GM19438 (cell line): ENCODE results near the gene PKNOX1.
"Not testable (repeated sequence)": the region's sequence is repeated elsewhere in the genome, so short reads cannot be mapped to it uniquely, and the experiment has no call there.

ENCODE experiments used
- ATAC-seq: cut with Tn5 transposase; IDR thresholded peaks from one replicate; pipeline ENCODE4 v1.9.1; 2021; ENCODE audit warnings: low read depth; ENCODE audit not compliant: unreplicated experiment

Gene PKNOX1

GRCh38 chr21:43015906-43016540 is 41.7 kb downstream of the PKNOX1 start:
- ATAC-seq: no peak

DNA sequence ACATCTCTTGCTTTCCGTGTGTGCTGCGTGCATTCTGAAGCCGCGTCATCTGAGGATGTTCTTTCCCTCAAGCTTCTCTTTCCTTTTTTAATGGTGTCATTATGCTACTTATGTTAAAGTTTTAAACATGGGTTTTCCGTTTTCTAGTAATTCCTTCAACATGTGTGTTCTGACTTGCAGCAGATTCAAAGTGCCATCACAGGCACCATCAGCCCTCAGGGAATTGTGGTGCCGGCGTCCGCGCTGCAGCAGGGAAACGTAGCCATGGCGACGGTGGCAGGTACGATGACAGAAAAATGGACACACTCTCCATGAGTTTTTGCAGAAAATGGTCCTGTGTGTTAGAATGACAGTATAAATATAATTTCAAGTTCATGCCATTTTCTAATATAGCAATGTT is 42.4 kb downstream of the PKNOX1 start:
- no peak for ATAC-seq

- no peak for ATAC-seq
Measured at GRCh38 chr21:43018519-43018918, 44.2 kb downstream of the PKNOX1 start.

DNA sequence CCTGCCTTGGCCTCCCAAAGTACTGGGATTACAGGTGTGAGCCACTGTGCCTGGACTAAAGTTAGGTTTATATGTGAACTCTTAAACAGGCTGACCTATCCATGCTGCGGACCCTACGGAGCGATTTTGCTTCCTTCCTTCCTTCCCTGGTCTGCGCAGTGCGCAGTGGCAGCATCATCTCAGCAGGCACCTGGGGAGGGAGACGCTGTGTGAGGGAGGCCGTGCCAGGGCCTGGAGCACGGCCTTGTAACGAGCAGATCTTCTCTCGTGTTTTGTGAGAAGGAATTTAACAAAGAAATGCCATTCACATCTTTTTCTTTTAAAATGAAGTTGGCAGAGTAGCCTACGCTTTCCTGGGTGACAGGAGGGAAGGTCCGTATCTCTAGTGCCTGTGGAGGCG is 45.8 kb downstream of the PKNOX1 start:
- ATAC-seq: no peak

GRCh38 chr21:43020771-43021170 is 46.4 kb downstream of the PKNOX1 start:
- ATAC-seq: no peak

- ATAC-seq: no peak
Measured at GRCh38 chr21:43021191-43021590, 46.8 kb downstream of the PKNOX1 start.

DNA sequence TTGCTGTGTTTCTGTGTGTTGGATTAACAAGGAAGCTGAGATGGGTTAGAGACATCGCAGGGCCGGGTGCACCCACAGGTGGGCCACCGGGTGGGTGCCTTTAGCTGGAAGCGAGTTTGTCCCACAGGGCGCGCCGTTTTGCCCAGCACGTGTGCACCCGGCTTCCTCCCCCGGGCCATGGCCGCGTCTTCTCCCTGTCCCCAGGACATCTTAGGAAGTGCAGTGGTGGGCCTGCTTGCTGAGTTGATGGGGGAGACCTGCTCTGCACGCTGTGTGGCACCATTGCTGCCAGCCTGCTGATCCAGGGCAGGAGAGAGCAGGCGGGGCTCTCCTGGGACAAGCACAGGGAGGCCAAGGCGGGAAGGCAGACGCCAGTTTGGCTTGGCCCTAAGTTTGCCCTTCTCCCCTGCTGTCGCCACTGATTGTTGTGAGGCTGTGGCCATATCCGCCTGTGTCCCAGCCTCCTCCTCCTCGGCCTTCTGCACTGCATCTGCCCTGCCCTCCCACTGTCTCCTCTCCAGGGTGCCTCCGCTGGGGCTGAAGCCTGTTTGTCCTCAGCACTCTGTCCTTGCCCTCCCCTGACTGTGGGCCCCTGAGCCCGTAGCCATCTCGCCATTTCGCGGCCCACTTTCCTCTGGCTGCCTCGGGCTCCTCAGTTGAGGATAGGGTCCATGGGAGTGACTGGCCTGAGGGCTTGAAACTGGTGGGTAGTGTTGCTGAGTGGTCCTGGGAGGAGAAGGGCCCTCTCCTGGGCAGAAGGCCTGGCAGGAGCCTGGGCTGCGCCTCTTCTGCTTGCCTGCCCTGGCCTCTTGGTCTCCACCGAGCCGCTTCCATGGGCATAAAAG is 47.6 kb downstream of the PKNOX1 start:
- ATAC-seq: no peak

GRCh38 chr21:43023175-43023574 is 48.8 kb downstream of the PKNOX1 start:
- no peak for ATAC-seq

DNA sequence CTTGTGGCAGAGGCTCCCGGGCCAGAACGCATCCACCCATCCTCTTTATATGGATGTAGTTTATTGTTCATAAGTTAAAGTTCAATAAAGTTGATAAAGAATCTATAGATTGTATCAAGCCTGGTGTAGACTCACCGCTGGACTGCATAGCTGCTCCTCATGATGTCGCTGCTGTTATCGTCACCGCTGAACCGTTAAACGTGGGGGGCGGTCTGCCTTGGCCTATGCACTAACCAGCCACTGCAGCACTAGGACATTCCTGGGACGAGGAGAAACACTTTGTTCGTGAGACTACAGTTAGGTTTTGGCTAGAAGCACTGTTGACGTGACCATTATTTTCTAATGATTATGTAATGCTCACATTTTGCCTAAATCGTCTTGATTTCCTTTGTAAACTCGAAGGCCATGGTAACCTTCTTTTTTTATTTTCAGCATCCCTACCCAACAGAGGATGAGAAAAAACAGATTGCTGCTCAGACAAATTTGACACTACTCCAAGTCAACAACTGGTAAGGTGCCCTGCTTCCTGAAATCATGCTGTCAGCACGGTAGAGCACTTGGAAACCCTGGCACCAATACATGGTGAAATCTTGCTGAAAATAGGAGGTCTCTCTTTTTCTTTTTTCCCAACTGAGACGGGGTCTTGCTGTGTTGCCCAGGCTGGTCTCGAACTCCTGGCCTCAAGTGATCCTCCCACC is 50.2 kb downstream of the PKNOX1 start:
- no peak for ATAC-seq

DNA sequence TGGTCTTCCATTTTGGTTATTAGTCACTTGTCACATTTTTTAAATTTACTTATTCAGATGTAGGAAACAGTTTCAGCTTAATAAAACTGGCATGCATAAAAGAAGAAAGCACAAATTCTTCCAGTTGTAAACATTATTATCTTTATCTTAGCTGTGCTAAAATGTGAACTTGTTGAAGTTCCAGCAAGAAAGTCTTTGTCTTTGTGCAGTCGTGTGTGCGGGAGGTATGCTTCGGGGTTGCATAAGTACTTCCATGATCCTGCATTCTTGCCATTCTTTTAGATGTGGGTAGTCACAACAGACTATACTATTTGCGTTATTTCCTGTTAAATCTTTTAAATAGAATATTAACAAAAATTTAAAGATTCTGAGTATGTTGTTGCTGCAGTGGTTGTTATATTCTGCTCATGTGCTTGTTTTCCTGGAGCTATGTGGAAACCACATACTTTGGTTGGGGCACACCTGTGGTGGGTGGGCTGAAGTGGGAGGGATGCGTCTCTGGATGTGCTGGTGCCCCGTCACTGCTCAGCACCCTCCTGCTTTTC is 51.3 kb downstream of the PKNOX1 start:
- ATAC-seq: no peak

GRCh38 chr21:43027846-43028731 is 53.7 kb downstream of the PKNOX1 start:
- no peak for ATAC-seq

GRCh38 chr21:43029785-43030184 is 55.4 kb downstream of the PKNOX1 start:
- no peak for ATAC-seq

- no peak for ATAC-seq
Measured at GRCh38 chr21:43031121-43031619, 56.8 kb downstream of the PKNOX1 start.

GRCh38 chr21:43034101-43034500 is 59.7 kb downstream of the PKNOX1 start:
- ATAC-seq: no peak

DNA sequence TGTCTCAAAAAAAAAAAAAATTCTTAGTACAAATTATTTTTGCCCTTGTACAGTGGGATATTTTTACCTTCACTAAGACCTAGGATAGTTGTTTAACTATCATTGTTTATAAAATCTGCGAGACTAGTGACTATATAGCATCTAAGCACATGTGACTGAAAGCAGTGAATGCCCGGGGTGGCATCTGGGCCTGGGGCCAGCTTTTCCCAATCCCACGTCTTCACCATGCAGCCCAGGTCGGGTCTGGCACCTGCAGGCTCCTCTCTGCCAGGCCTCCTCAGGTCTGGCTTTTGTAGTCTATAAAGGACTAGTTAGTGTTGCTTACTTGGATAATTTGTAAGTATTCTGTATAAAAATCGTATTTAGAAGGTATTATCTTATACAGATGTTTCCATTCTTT is 60.5 kb downstream of the PKNOX1 start:
- no peak for ATAC-seq

- ATAC-seq: not testable (repeated sequence)
Measured at GRCh38 chr21:43036889-43037288, 62.5 kb downstream of the PKNOX1 start.

GRCh38 chr21:43037918-43038658 is 63.7 kb downstream of the PKNOX1 start:
- not testable (repeated sequence) for ATAC-seq

DNA sequence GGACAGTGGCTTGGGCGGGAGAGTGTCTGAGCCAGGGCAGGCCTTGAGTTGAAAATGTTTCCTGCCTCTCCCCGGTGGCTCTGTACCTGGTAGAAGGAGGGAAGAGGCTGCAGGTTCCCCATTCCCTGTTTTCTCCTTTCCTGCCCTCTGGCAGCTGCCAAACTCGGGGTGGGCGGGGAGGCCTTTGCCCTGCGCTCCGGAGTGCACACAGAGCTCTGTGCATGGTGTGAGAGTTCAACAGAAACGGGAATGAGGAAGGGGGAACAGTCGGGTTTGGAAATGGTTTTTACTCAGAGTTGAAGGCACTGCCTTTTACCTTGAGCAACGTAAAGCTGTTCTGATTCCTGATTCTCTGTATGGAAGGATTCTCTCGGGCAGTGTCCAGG is 64.3 kb downstream of the PKNOX1 start:
- ATAC-seq: not testable (repeated sequence)

- not testable (repeated sequence) for ATAC-seq
Measured at GRCh38 chr21:43042169-43042568, 67.8 kb downstream of the PKNOX1 start.
